HuH-7 (cell line): Measurements from ENCODE around the gene PRR7.
"Not testable (repeated sequence)": the region's sequence is repeated elsewhere in the genome, so short reads cannot be mapped to it uniquely, and the experiment has no call there.

ENCODE experiments used
- DNase-seq: peaks from one replicate; pipeline ENCODE4 v3.0.0; 2011; ENCODE audit warnings: low spot score

PRR7 gene

DNA sequence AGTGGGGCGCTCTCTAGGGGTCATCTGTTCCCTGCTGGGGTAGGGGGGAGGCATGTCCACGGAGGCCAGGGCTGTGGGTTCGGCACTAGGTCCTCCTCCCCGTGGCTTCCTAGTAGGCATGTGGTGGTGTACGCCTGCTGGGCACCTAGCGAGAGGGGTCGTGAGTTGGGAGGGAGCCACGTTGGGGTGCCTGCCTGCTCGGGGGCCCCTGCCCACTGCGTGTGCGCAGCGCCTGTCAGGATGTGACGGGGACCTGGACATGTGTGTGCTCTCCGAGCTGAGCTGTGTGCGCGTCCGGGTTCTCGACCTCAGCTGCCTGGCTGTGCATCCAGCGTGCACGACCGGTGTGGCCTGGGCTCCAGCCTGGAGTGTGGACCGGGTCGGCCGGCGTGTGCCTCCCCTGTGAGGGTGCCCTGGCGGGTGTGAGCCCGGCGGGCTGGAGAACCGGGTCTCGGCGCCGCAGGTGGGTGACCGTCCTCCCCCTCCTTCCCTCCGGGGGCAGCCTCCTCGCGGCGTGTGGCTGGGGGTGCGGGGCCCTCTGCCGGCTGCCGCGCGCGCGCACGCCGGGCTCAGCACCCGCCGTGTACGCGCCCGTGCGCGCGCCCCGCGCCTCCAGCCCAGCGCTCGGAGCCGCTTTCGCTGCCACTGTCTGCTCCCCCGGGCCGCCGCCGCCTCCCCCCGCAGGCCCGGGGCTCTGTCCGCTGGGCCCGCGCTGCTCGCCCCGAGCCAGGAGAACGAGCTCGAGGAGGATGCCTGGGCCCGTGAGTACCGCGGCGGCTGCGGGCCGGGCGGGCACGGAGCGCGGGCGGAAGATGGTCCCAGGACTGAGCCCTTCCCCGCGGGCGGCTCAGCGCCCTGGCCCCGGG lies at the start of gene PRR7:
Gene PRR7, plus strand, starts transcription at position 615 of the 866 bp plus-strand sequence. CDS start 8,254 bp downstream, outside the sequence.
- DNase-seq = peak; percentile 96

- DNase-seq = no peak
Measured at GRCh38 chr5:177397875-177398390, 48.7 kb upstream of the PRR7 start.

DNA sequence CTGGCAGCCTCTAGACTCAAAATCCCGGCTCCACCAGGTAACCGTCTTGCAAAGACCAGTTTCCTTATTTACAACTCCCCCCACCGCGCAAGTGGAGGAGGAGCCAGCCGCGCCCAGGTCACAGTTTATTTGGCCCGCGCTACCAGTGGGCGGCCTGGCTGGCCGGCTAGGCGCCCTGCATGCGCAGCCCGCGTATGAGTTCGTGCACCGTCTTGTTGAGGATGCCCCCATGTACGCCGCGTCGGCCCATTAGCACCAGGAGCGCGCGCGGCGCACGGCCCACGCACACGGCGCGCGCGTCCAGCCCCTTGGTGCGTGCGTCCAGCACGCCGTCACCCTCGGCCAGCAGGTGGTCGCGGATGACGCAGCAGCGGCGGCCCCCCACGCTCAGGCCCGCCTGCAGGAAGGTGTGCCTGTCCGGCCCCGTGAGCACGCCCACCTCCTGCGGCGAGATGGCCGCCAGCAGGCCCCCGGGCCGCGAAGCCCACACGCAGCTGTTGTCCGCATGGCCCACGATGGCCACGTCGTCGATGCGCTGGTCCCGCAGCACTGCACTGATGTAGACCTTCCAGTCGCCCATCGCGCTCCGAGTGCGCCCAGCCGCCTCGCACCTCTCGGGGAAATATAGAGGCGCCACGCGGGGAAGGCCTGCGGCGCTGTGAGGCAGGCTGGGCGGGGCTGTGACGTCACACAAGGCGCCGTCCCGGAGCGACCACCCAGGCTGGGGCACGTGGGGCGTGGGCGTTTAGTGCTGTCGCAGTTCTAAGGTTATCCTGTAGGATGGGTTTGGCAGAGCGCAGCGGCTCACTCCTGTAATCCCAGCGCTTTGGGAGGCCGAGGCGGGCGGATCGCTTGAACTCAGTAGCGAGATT lies 46.4 kb upstream of the PRR7 start, which contains the start of gene PFN3:
Gene PFN3, minus strand, starts transcription at position 665 of the 872 bp plus-strand sequence. Its CDS starts 85 bp downstream, at position 580.
- DNase-seq = no peak

DNA sequence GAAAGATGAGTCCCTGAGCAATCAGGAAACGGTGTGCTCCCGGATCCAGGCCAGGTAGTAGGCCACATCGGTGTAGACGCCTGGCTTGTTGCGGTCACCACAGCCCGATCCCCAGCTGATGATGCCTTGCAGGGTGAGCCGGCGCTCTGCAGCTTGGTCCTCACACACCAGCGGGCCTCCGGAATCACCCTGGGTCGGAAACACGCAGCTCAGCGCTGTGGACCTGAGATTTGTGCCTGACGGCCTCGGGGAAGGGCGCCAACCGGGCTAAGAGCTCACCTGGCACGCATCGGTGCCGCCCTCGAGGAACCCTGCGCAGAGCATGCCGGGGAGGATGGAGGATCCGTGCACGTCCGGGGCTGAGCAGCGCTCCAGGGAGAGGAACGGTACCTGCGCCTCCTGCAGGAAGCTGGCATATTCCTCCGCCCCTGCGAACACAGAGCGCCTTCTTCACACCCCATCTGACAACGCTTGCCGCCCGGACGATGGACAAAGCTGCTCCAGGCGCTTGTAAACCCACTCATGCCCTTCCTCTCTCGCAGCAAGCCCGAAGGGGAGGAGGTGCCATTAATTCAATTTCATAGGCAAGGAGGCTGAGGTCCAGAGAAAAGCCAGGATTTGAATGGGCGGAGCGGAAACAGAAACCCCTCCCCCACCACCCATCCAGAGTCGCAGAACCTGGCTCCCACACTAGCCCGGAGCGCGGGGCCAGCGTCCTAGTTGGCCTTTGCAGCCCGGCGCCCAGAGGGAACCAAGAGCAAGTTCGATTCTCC lies 44.2 kb upstream of the PRR7 start:
- DNase-seq = no peak

DNA sequence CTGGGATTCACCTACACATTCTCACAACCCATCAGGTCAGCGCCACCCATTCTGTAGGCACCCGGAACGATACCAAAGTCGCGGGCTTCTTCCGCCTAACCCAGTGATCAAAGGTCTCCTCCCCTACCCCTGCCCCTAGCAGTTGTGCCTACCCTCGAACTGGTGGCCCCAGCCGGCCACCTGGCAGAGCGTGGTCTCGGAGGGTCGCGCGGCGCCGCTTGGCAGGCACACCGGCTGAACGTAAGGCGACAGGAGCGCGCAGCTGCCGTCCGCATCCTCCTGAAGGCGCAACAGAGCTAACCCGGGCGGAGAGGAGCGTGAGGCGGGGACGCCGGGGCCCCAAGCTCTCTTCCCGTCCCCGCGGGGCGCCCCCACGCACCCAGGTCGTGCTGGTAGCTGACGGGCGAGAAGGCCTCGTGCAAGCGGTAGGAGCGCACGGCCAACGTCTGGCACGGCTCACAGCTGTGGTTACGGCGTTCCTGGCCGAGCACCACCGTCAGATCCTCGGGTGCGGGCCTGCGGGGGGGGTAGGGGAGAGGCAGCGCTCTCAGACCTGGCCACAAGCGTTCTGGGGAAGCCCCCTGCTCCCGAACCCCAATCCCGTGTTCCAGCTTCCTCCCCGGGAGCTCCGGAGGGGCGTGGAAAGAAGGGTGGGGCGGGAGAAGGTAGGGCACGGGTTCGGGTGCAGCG lies 43.4 kb upstream of the PRR7 start:
- DNase-seq = no peak

GRCh38 chr5:177403792-177404640 lies 42.6 kb upstream of the PRR7 start:
- no peak for DNase-seq

DNA sequence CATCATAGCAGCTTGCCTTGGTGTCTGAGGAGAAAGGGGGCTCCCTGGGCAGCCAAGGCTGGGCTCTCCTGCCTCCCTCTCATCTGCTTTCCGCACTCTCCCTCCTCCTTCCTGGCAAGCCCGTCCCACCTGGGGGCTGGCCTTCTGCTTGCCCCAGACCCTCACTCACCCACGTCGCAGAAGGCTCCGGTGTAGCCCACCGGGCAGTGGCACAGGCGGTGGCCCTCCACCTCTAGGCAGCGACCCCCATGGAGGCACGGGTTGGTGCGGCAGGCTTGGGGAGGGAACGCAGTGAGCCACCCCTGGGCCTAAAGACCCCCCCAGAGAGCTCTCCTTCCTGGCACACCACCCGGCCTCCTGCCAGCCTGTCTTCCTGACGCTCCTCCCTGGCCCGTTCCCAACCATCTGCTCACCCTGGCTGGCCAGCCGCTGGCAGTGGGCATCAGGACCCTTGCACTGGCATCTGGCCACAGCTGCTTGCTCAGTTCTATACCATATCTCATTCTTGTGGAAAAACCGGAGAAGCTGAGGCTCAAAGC lies 41.9 kb upstream of the PRR7 start:
- no peak for DNase-seq

- no peak for DNase-seq
Measured at GRCh38 chr5:177405312-177405711, 41.3 kb upstream of the PRR7 start.

- no peak for DNase-seq
Measured at GRCh38 chr5:177405805-177406204, 40.8 kb upstream of the PRR7 start.

- DNase-seq = peak; percentile 62
Measured at GRCh38 chr5:177409043-177409801, 37.4 kb upstream of the PRR7 start, which contains the start of gene F12. F12 (minus strand) TSS chr5:177409564; CDS start chr5:177409527, 37 bp downstream.

DNA sequence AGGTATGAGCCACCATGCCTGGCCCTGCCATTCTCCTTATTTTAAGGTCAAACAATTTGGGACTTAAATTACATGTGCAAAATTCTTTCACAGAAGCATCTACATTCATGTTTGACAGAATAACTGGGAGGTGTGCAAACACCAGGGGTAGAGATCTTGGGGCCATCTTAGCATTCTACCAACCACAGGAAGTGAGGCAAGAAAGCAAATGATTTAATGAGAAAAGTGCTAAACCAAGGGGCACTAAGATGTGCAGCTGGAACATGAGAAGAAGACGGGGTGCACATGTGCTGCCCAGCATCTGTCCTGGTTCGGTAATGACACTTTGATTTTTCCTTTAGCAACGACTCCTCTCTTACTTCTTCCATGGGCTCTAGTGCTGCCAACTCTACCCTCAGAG lies 36.0 kb upstream of the PRR7 start:
- no peak for DNase-seq

DNA sequence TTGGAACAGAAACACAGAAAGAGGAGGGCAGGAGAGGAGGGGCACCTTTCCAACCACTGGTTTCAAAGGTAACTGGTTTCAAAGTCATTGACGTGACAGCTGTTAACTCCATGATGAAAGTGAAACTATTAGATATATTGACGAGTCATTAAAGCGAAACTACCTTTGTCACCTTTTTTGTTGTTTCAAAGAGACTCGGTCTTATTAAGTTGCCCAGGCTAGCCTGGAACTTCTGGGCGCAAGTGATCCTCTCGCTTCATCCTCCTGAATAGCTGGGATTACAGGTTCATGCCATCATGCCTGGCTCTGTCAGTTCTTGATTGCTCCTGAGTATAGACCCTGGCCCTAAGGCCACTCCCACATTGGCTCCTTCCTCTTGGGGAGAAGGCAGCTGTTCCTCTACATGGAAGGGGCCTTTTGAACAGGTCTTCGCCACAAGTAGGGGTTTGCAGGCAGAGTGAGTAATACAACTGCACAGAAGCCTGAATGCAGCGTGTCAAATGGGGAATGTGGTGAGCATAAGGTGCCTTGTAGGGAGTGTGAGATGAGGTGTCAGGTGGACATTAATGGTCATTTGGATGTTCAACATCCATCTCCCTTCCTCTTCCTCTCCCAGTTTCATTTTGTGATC lies 33.9 kb upstream of the PRR7 start:
- no peak for DNase-seq

DNA sequence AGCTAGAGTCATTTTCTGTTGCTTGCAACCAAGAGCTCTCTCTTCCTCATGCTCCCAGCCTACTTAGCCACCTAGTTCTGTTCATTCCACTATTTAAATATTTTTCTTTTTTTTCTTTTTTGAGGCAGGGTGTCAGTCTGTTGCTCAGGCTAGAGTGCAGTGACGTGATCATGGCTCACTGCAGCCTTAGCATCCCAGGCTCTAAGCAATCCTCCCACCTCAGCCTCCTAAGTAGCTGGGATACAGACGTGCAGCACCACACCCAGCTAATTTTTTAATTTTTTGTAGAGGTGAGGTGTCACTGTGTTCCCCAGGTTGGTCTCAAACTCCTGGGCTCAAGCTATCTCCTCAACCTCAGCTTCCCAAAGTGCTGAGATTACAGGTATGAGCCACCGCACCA lies 32.1 kb upstream of the PRR7 start:
- DNase-seq = no peak

DNA sequence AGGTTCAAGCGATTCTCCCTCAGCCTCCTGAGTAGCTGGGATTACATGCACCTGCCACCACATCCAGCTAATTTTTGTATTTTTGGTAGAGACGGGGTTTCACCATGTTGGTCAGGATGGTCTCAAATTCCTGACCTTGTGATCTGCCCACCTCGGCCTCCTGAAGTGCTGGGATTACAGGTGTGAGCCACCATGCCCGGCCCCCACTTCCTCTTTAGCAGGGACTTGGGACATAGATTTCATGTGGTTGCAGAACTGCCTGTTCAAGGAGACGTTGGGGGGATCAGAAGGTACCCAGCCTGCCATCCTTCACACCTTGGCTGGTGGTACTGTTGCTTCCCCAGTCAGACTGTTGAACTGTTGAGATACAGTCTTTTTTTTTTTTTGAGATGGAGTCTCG lies 29.5 kb upstream of the PRR7 start:
- DNase-seq = not testable (repeated sequence)

DNA sequence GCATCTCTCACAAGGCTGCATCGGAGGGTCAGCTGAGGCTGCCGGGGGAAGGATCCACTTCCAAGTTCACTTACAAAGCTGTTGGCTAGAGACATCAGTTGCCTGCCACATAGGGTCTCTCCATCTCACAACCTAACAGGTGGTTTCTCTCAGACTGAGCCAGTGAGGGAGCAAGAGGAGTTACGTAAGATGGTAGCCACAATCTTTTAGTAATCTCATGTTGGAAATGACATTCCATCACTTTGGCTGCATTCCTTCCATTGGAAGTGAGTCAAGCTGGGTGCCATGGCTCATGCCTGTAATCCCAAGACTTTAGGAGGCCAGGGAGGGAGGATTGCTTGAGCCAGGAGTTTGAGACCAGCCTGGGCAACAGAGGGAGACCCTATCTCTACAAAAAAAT lies 27.6 kb upstream of the PRR7 start:
- no peak for DNase-seq

- not testable (repeated sequence) for DNase-seq
Measured at GRCh38 chr5:177420472-177420871, 26.1 kb upstream of the PRR7 start.

DNA sequence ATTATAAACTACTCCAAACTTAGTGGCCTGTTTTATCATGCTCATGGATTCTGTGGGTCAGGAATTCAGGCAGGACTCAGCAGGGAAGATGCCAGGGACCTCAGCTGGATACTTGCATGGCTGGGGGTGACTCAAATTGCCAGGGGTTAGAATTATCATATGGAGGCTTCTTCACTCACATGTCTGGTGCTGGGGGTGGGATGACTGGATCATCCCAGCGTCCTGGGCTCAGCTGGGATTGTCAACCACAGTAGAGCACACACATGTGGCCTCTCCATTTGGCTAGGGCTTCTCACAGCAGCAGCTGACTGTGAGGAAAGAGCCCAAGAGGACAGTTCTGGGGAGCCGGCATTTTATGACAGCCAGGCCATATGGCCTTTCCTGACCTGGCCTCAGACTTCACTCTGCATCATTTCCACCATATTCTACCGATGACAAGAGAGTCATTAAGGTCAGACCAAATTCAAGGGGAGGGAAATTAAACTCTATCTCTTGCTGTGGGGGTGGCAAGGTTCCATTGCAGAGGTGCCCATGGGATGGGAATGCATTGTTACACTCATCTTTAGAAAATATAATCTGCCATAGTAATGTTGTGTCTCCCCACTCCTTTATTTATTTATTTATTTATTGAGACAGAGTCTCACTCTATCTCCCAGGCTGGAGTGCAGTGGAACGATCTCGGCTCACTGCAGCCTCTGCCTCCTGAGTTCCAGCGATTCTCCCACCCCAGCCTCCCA lies 25.4 kb upstream of the PRR7 start:
- DNase-seq = no peak

DNA sequence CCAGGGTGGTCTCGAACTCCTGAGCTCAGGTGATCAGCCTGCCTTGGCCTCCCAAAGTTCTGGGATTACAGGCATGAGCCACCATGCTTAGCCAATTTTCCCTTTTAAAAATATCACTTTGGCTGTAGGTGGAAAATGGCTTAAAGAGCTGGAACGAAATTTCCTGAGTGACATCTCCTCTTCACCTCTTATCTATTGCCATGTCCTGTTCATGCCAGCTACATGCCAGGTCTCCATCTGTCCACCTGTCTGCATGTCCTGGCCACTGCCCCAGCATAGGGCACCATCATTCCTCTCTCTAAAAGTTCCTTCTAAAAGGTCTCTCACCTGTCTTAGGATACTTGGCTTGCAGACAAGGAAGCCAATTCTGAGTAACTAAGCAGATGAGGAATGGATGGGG lies 22.9 kb upstream of the PRR7 start:
- no peak for DNase-seq
